Loucy (cell line): ENCODE data around the gene TMEM132C.

Experiments
- H2AFZ ChIP-seq: fragments of 200-600 bp; sonication (generic); 2 replicates; pipeline ENCODE4 v1.6.0; 2016; ENCODE audit warnings: antibody characterized with exemption, mild to moderate bottlenecking, low read length, moderate library complexity
- H3F3A ChIP-seq: fragments of 200-600 bp; 2 replicates; pipeline ENCODE4 v1.6.0; 2016; ENCODE audit warnings: antibody characterized with exemption, low read depth, mild to moderate bottlenecking
- H3K27me3 ChIP-seq: fragments of 200-600 bp; sonication (generic); 2 replicates; pipeline ENCODE4 v1.6.1; 2014; ENCODE audit warnings: low read length, mild to moderate bottlenecking; ENCODE audit not compliant: insufficient read depth, poor library complexity, severe bottlenecking
- H3K36me3 ChIP-seq: fragments of 200-600 bp; sonication (generic); 2 replicates; pipeline ENCODE4 v1.6.1; 2016; ENCODE audit warnings: low read length; ENCODE audit not compliant: insufficient read depth
- H3K4me1 ChIP-seq: fragments of 200-600 bp; sonication (generic); 2 replicates; pipeline ENCODE4 v1.5.1; 2014; ENCODE audit warnings: low read length, mild to moderate bottlenecking; ENCODE audit not compliant: insufficient read depth, poor library complexity, severe bottlenecking
- H3K4me2 ChIP-seq: fragments of 200-600 bp; sonication (generic); 2 replicates; pipeline ENCODE4 v1.6.0; 2014; ENCODE audit warnings: antibody characterized with exemption, low read length, low read depth, mild to moderate bottlenecking; ENCODE audit not compliant: poor library complexity, severe bottlenecking
- H3K4me3 ChIP-seq: fragments of 200-600 bp; sonication (generic); 2 replicates; pipeline ENCODE4 v1.5.1; 2014; ENCODE audit warnings: low read length, mild to moderate bottlenecking, mixed read lengths; ENCODE audit not compliant: poor library complexity, severe bottlenecking
- H3K79me2 ChIP-seq: fragments of 200-600 bp; sonication (generic); 2 replicates; pipeline ENCODE4 v1.6.1; 2014; ENCODE audit warnings: low read length; ENCODE audit not compliant: insufficient read depth
- H3K9ac ChIP-seq: fragments of 200-600 bp; sonication (generic); 2 replicates; pipeline ENCODE4 v1.6.0; 2014; ENCODE audit warnings: mild to moderate bottlenecking, low read depth, low read length, moderate library complexity; ENCODE audit not compliant: poor library complexity, severe bottlenecking
- H3K9me2 ChIP-seq: fragments of 200-600 bp; sonication (generic); replicated peaks from 2 replicates; pipeline ENCODE4 v1.6.1; 2016; ENCODE audit warnings: low read depth, low read length, mixed read lengths
- H3K9me3 ChIP-seq: fragments of 200-600 bp; sonication (generic); 2 replicates; pipeline ENCODE4 v1.6.1; 2014; ENCODE audit warnings: mild to moderate bottlenecking, antibody characterized with exemption, low read length, low read depth; ENCODE audit not compliant: insufficient read depth
- H4K20me1 ChIP-seq: fragments of 200-600 bp; sonication (generic); 2 replicates; pipeline ENCODE4 v1.6.0; 2014; ENCODE audit warnings: antibody characterized with exemption, low read length, mild to moderate bottlenecking; ENCODE audit not compliant: insufficient read depth, poor library complexity, severe bottlenecking
- EZH2phosphoT487 ChIP-seq: fragments of 200-600 bp; IDR thresholded peaks from 2 replicates; pipeline ENCODE4 v1.6.1; 2018; ENCODE audit warnings: antibody characterized with exemption, mild to moderate bottlenecking, moderate library complexity, borderline replicate concordance
- TF ChIP-seq, protein P1 (sequence below): fragments of 200-600 bp; sonication (generic); conservative IDR thresholded peaks from 2 replicates; pipeline ENCODE4 v1.5.1; 2014; ENCODE audit warnings: mild to moderate bottlenecking, antibody characterized with exemption, low read length

Gene TMEM132C

DNA sequence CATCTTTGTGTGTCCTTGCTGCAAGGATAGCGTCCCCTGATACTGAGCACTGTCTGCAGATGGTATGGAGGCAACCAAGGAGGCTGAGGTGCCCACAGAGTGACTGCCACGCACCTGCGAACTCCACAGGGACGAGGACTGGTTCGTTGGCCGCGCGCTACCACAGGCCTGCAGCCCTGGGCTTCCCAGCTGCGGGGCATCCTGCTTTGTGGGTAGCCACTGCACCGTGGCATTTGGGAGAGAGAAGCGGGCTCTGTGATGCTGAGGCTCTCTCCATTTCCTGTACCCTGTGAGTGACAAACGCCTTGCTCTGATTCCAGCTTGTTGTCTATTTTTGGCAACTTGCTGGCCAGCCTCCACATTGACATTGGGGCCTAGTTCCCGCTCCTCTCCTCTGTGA is 480.5 kb downstream of the TMEM132C start:
- Histone ChIP-seq H3K4me3 (no peak overlapping the region), H3K9me3 (no peaks in the 10 kb centered on the region), H3K4me1 (peaks cover 42% of the 10 kb centered on the region), H3F3A (no peaks in the 10 kb centered on the region), H3K36me3 (no peaks in the 10 kb centered on the region), H3K9ac (no peak overlapping the region), H4K20me1 (no peaks in the 10 kb centered on the region), H3K4me2 (peak overlapping the region; percentile 73), H3K27me3 (no peaks in the 10 kb centered on the region), H3K9me2 (no peaks in the 10 kb centered on the region), H3K79me2 (no peaks in the 10 kb centered on the region), H2AFZ (0 out of 2 replicates have a peak overlapping the region, but pooled peaks have one; percentile 15)
- TF ChIP-seq EZH2phosphoT487 = no peak
- TF ChIP-seq, protein P1, sequence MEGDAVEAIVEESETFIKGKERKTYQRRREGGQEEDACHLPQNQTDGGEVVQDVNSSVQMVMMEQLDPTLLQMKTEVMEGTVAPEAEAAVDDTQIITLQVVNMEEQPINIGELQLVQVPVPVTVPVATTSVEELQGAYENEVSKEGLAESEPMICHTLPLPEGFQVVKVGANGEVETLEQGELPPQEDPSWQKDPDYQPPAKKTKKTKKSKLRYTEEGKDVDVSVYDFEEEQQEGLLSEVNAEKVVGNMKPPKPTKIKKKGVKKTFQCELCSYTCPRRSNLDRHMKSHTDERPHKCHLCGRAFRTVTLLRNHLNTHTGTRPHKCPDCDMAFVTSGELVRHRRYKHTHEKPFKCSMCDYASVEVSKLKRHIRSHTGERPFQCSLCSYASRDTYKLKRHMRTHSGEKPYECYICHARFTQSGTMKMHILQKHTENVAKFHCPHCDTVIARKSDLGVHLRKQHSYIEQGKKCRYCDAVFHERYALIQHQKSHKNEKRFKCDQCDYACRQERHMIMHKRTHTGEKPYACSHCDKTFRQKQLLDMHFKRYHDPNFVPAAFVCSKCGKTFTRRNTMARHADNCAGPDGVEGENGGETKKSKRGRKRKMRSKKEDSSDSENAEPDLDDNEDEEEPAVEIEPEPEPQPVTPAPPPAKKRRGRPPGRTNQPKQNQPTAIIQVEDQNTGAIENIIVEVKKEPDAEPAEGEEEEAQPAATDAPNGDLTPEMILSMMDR = no peak

DNA sequence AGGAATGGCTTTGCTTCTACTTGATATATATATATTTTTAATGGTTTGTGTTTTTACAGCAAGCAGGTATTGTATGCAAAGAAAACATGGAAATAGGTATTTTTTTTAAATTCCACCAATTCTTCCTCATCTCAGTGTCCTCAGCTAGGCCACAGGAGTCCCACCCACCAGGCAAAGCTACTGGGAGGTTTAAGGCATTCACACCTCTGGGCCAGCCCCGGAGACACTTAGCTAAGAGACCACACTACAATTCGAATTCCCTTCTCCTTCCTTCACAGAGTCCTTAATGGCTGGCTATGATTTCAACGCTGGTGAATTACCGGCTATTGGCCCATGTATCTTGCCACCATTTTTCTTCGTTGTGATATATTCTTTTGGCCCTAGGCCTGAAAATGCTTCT is 485.4 kb downstream of the TMEM132C start:
- no peaks in the 10 kb centered on the region for H3K9me2 ChIP-seq
- no peak overlapping the region for H3K9ac ChIP-seq
- TF ChIP-seq, protein P1 = no peak
- TF ChIP-seq EZH2phosphoT487 = no peak
- no peaks in the 10 kb centered on the region for H3K79me2 ChIP-seq
- H3K27me3 ChIP-seq = no peaks in the 10 kb centered on the region
- H3K4me2 ChIP-seq = no peak overlapping the region
- H3K36me3 ChIP-seq = no peaks in the 10 kb centered on the region
- peaks cover 6% of the 10 kb centered on the region for H3K4me1 ChIP-seq
- H3K4me3 ChIP-seq = no peak overlapping the region
- no peak overlapping the region for H2AFZ ChIP-seq
- H3F3A ChIP-seq = no peaks in the 10 kb centered on the region
- H3K9me3 ChIP-seq = no peaks in the 10 kb centered on the region
- no peaks in the 10 kb centered on the region for H4K20me1 ChIP-seq

DNA sequence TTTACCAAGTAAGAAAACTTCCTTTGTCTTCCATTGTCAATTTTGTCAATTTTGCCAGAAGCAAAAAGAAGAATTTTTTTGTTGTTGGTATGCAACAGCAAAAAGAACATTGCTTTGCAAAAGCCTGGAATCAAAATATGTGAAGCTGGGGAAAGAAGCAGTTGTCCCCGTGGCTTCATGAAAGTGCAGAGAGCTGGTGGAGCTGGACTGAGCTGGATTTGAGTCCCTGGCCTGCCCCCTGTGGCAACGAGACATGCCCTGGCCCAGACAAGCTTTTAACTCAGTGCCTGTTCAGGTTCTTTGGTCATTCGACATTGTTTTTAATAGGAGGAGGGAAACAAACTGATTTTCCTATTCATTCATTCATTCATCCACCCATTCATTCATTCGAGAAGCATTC is 486.5 kb downstream of the TMEM132C start:
- Histone ChIP-seq H4K20me1 (no peaks in the 10 kb centered on the region), H3K9me2 (no peaks in the 10 kb centered on the region), H3K36me3 (no peaks in the 10 kb centered on the region), H3K4me3 (no peak overlapping the region), H3K9me3 (no peaks in the 10 kb centered on the region), H2AFZ (no peak overlapping the region), H3K4me2 (no peak overlapping the region), H3F3A (no peaks in the 10 kb centered on the region), H3K27me3 (no peaks in the 10 kb centered on the region), H3K4me1 (no peaks in the 10 kb centered on the region), H3K9ac (no peak overlapping the region), H3K79me2 (no peaks in the 10 kb centered on the region)
- TF ChIP-seq, protein P1 = peak; percentile 15; the same call in 1 of the 2 replicates
- no peak for TF ChIP-seq EZH2phosphoT487
